GM19193 (cell line): Measurements from ENCODE around the gene HTT-AS.

Experiments used
- POLR2A ChIP-seq: IDR thresholded peaks from 4 replicates; pipeline ENCODE4 v1.6.1; 2011; ENCODE audit not compliant: insufficient read depth, insufficient read length; ENCODE audit errors: extremely low read depth

Gene HTT-AS

GRCh38 chr4:3074078-3074845 lies at the start of gene HTT-AS, which contains the start of gene HTT:
TSS of gene HTT-AS (minus strand) at chr4:3074538.
TSS of gene HTT (plus strand) at chr4:3074681. CDS start at chr4:3074826, 145 bp downstream.
- peak; percentile 84 for TF ChIP-seq POLR2A

DNA sequence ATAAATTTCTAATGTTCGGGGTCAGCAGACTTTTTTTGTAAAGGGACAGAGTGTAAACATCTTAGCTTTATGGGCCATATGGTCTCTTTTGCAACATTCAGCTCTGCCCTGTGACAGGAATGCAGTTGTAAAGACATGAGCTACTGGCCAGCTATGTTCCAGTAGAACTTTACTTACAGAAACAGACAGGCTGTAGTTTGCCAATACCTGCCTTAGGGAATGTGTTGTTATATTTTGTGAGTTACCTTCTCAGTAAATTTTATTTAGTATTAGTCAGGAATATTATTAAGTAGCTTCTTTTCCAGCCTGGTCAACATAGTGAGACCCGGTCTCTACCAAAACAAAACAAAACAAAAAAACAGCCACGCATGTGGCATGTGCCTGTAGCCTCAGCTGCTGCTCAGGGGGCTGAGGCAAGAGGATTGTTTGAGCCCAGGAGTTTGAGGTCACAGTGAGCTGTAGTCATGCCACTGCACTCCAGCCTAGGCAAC lies 48.9 kb upstream of the HTT-AS start:
- no peak for TF ChIP-seq POLR2A

DNA sequence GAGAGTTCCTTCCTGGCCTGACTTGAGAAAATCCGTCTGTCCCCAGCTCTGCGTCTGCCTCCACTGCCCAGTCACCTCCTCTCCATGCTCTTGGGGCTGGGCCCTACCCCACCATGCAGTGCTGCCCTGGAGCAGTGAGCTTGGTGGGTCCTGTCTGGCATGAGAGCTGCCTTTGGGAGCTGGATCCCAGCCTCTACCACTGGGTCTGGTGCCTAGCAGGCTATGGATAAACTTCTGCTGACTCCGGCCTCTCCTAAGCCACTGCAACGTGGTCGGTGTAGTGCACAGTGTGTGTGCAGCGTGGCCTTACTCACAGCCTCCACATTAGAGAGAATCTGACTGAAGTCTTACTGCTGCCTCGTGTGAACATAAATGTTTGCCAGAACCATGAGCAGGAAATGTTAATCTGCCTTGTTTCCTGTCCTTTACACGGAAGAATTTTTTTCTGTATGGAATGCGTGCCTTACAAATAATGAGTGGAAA lies 47.8 kb upstream of the HTT-AS start:
- no peak for TF ChIP-seq POLR2A

GRCh38 chr4:3121596-3121995 lies 47.3 kb upstream of the HTT-AS start:
- TF ChIP-seq POLR2A: no peak

DNA sequence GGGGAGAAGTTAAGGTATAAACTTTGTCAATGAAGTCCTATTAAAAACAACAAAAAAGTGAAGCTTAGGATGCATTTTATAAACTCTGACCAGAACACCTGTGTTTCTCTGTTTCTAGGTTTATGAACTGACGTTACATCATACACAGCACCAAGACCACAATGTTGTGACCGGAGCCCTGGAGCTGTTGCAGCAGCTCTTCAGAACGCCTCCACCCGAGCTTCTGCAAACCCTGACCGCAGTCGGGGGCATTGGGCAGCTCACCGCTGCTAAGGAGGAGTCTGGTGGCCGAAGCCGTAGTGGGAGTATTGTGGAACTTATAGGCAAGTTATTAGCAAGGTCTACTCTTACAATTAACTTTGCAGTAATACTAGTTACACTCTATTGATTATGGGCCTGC lies 46.8 kb upstream of the HTT-AS start:
- no peak for TF ChIP-seq POLR2A

DNA sequence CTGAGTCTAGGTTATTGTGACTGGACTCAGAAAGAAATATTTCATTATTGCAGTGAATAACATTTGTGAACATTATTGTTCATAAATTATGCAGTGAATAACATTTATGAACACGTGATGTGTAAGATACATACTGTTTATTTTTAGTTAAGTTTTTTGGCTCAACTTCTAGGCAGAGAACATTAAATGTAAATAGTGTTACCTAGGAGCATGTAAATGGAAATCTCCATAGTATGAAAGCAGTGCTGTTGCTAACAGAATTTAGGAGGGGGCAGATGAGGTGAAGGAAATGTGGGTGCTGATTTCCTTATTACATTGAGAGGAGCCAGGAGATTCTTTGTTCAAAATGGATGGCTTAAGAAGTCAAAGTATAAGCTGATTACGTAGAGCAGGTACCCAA lies 45.1 kb upstream of the HTT-AS start:
- no peak for TF ChIP-seq POLR2A

DNA sequence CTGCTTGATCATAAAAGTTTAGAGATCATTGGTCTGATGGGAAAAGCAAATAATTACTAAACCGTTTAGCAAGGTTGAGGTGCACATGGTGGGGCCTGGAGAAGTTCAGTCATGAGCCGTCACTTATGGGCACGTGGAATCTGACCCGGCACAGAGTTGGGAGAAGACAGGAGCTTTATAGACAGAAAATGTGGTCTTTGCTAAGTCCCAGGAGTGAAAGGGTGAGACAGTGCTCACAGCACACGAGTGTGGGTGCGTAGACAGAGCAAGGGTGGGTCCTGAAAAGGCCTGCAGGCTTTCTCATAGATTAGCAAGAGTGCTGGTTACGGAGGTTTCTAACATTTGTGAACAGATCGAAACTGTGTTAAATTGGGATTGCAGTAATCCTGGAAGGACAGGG lies 44.0 kb upstream of the HTT-AS start:
- no peak for TF ChIP-seq POLR2A

- no peak for TF ChIP-seq POLR2A
Observed at GRCh38 chr4:3116955-3117354, 42.6 kb upstream of the HTT-AS start.

DNA sequence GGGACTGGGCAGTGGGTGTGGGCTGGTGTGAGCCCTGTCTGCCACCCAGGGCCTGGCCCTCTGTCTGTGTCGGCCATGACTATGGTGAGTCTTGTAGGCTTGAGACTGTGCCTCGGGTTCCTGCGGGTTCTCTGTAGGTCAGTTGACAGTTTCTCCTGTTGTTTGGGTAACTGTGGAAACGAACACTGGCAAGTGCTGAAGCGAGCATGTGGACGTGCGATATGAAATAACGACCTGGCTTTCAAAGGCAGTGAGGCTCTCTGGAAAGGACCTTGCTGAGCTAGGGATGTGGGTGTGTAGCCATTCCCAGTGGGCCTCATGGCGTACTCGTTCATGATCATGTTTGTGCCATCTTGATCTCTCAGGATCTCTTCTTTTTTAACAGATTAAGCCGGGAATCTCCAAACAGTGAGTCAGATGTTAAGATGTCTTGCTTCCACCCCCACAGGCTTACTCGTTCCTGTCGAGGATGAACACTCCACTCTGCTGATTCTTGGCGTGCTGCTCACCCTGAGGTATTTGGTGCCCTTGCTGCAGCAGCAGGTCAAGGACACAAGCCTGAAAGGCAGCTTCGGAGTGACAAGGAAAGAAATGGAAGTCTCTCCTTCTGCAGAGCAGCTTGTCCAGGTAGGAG lies 41.4 kb upstream of the HTT-AS start:
- no peak for TF ChIP-seq POLR2A

DNA sequence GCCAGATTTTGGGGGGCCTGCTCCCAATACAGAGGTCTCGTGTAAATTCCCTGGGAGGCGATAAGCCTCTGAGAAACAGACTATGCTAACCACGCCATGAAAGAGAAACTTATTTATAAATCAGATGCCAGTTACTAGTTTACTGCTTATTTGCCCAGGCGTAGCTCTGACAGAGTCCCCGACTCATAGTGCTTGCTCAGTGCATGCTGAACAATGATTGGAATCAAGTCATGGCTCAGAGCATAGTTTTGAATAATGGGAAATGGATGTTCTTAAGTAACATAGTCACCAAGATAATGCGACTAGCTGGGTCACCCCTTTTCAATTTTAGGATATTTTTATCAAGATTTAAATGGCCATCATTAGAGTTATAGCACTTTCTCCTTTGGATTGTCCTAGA lies 40.0 kb upstream of the HTT-AS start:
- no peak for TF ChIP-seq POLR2A

DNA sequence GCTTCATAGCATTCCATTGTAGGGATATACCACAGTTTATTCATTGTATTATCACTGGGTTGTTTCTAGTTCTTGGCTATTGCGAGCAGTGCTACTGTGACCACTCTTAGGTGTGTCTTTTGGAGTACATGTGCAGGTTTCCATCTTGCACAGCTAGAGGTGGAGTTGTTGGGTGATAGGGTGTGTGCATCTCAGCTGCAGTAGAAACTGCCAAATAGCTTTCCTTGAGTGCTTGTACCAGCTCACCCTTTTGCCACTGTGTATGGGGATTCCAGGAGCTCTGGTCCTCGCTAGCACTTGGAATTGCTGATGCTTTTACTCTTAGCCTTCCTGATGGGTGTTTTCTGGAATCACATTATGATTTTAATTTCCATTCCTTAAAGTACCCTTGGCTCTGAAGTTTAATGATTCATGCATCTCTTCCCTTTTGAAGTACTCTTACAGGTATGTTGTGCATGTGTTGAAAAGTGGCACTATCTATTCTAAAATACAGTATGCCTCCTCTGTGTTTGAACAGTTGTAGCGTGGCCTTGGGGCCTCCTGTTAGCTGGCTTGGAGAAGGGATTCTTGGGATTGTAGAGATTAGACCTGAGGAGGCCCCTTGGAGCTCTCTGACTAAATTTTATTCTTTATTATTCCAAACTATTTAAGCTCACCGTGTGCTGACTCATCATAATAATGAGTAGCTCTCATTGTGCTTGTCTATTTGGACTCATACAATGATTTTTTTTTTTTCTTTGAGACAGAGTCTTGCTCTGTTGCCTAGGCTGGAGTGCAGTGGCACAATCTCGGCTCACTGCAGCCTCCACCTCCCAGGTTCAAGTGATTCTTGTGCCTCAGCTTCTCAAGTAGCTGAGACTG lies 38.5 kb upstream of the HTT-AS start:
- no peak for TF ChIP-seq POLR2A

DNA sequence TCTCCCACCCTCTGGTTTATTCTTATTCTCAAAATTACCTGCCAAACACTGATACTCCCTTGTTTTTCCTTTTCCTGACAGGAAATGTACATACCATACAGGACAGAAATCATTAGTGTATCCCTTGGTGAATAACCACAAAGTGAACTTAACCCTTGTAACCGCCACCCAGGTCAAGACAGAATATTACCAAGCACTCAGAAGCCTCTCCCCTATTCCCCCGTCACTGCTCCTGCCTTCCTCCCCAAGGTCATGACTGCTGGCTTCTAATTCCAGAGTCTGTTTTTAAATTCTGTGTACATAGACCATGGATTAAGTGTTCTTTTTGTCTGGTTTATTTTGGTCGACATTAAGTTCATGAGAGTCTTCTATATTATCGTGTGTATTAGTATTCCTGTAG lies 37.9 kb upstream of the HTT-AS start:
- no peak for TF ChIP-seq POLR2A

- TF ChIP-seq POLR2A: no peak
Observed at GRCh38 chr4:3111461-3111860, 37.1 kb upstream of the HTT-AS start.

DNA sequence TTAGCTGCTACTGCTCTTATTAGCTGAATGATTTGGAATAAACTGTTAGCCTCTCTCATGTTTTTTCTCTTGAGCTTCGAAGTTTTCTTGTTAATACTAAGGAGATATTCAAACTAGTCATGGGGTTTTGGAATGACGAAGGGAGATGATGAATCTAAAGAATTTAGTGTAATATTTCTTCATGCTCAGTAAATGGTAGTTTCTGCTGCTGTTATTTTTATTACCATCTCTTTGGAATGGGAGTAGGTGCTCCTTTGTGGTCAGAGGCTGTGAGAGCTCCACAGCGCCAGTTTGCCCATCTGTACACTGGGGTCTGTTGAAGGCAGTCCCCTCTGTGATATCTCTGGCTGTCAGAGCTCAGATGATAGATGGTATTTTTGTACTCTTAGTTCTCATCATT lies 33.9 kb upstream of the HTT-AS start:
- TF ChIP-seq POLR2A: no peak

- TF ChIP-seq POLR2A: no peak
Observed at GRCh38 chr4:3107691-3108121, 33.4 kb upstream of the HTT-AS start.
